ENCODE data around the gene ZFHX3. TPM values are rescaled to one million over a fixed set of nuclear protein-coding genes. Genes with fewer than 3 reads are reported as not detected.

Gene ZFHX3
- total RNA-seq, 3 donors from 2014 or later = 13.8 to 36.0 (median 15.5) TPM

GRCh38 chr16:72926177-72927070, 121.5 kb downstream of the ZFHX3 start:
- H3K9me3 ChIP-seq = no peaks in the 10 kb centered on the region
- H3K4me1 ChIP-seq (ENCODE audit: low read depth) = no peaks in the 10 kb centered on the region
- no peak for ATAC-seq
- no peak overlapping the region for H3K4me3 ChIP-seq
- H3K36me3 ChIP-seq (ENCODE audit: low read depth) = no peaks in the 10 kb centered on the region
- intact Hi-C loops (cut with DNase I, micrococcal nuclease) = no loop called here
- no peak for TF ChIP-seq CTCF (IDR thresholded peaks at IDR 0.05)
- no peak for DNase-seq

- H3K9me3 ChIP-seq = no peaks in the 10 kb centered on the region
- H3K4me1 ChIP-seq (ENCODE audit: low read depth) = no peaks in the 10 kb centered on the region
- DNase-seq (no peak), ATAC-seq (no peak)
- H3K4me3 ChIP-seq = no peak overlapping the region
- TF ChIP-seq CTCF (IDR thresholded peaks at IDR 0.05) = no peak
- intact Hi-C loops (cut with DNase I, micrococcal nuclease) = no loop called here
- H3K36me3 ChIP-seq (ENCODE audit: low read depth) = no peaks in the 10 kb centered on the region
Measured at GRCh38 chr16:72925631-72925979, 122.3 kb downstream of the ZFHX3 start.

GRCh38 chr16:72924927-72925630, 122.8 kb downstream of the ZFHX3 start:
- ATAC-seq (peak; percentile 17), DNase-seq (no peak)
- no peaks in the 10 kb centered on the region for H3K36me3 ChIP-seq (ENCODE audit: low read depth)
- TF ChIP-seq CTCF (IDR thresholded peaks at IDR 0.05) = no peak
- H3K4me1 ChIP-seq (ENCODE audit: low read depth) = no peaks in the 10 kb centered on the region
- H3K4me3 ChIP-seq = no peak overlapping the region
- intact Hi-C loops (cut with DNase I, micrococcal nuclease) = no loop called here
- H3K9me3 ChIP-seq = no peaks in the 10 kb centered on the region

GRCh38 chr16:72924537-72924926, 123.4 kb downstream of the ZFHX3 start:
- no peaks in the 10 kb centered on the region for H3K4me1 ChIP-seq (ENCODE audit: low read depth)
- no peak for ATAC-seq
- no peaks in the 10 kb centered on the region for H3K36me3 ChIP-seq (ENCODE audit: low read depth)
- intact Hi-C loops (cut with DNase I, micrococcal nuclease) = no loop called here
- no peaks in the 10 kb centered on the region for H3K9me3 ChIP-seq
- DNase-seq = no peak
- TF ChIP-seq CTCF (IDR thresholded peaks at IDR 0.05) = no peak
- no peak overlapping the region for H3K4me3 ChIP-seq

- DNase-seq = no peak
- no peak for TF ChIP-seq CTCF (IDR thresholded peaks at IDR 0.05)
- no peaks in the 10 kb centered on the region for H3K36me3 ChIP-seq (ENCODE audit: low read depth)
- ATAC-seq = no peak
- no peaks in the 10 kb centered on the region for H3K4me1 ChIP-seq (ENCODE audit: low read depth)
- intact Hi-C loops (cut with DNase I, micrococcal nuclease) = no loop called here
- H3K4me3 ChIP-seq = no peak overlapping the region
- H3K9me3 ChIP-seq = no peaks in the 10 kb centered on the region
Measured at GRCh38 chr16:72923757-72924156, 124.2 kb downstream of the ZFHX3 start.

All from mucosa of descending colon (tissue), 3 donors.